Transverse colon (tissue), 4 donors: Measurements from ENCODE around the gene GDPD5. TPM values are rescaled to one million over a fixed set of nuclear protein-coding genes. Genes with fewer than 3 reads are reported as not detected.

ENCODE experiments used
- DNase-seq: peaks from one replicate; pipeline ENCODE4 v3.0.0-alpha.2; 2019
- H3K27ac ChIP-seq, 4 donors: fragments of 200-600 bp; sonication (generic); 2 replicates each; pipeline ENCODE4 v1.5.1; 2016 to 2018; ENCODE audit warnings: inconsistent platforms in 4 of 4
- H3K27me3 ChIP-seq: fragments of 200-600 bp; sonication (generic); 2 replicates; pipeline ENCODE4 v1.5.1; 2017; ENCODE audit warnings: inconsistent platforms
- H3K36me3 ChIP-seq, 4 donors: fragments of 200-600 bp; sonication (generic); 2 replicates each; pipeline ENCODE4 v1.5.1; 2017 to 2019; ENCODE audit warnings: inconsistent platforms in 4 of 4
- H3K4me1 ChIP-seq, 4 donors: fragments of 200-600 bp; sonication (generic); 2 replicates each; pipeline ENCODE4 v1.5.1; 2017 to 2020; ENCODE audit warnings: inconsistent platforms in 4 of 4
- H3K4me3 ChIP-seq, 4 donors: fragments of 200-600 bp; sonication (generic); 1 replicate in 1 of 4; 2 replicates in 3 of 4; pipeline versions ENCODE4 v1.5.1 to v1.6.1; 2017 to 2019; ENCODE audit warnings: inconsistent platforms in 4 of 4
- H3K9me3 ChIP-seq, 2 donors: fragments of 200-600 bp; sonication (generic); 2 replicates each; pipeline ENCODE4 v1.5.1; 2017 to 2019; ENCODE audit warnings: inconsistent platforms in 2 of 2
- EP300 ChIP-seq: sonication (generic); formaldehyde crosslinking; IDR thresholded peaks from one replicate; pipeline ENCODE4 v1.6.1; 2017; ENCODE audit warnings: antibody characterized with exemption, low read depth
- POLR2A ChIP-seq: fragments of 450-650 bp; IDR thresholded peaks from one replicate; pipeline ENCODE4 v1.6.1; 2016; ENCODE audit warnings: antibody characterized with exemption, mild to moderate bottlenecking, moderate library complexity
- POLR2AphosphoS5 ChIP-seq, 3 donors: sonication (generic); formaldehyde crosslinking; IDR thresholded peaks; one replicate each; pipeline ENCODE4 v1.6.1; 2016; ENCODE audit warnings: antibody characterized with exemption in 3 of 3
- WGBS, 2 donors: methylation state at CpG; one replicate each; pipeline ENCODE4 v1.1.5; 2018; ENCODE audit warnings: low coverage in 1 of 2; 5-methylcytosine and 5-hydroxymethylcytosine counted together
- in situ Hi-C, 4 donors: fragments of 200-750 bp; cut with MboI; loops; one replicate each; pipeline versions ENCODE4 v1.15.0 to v1.15.1; 2017; ENCODE audit warnings: low sequenced_read_pairs in 3 of 4, low pct_ligation_motif_present in 1 of 4, low pct_unique_long_range_greater_than_20kb in 1 of 4
- intact Hi-C: fragments of 100-400 bp; cut with DNase I; formaldehyde crosslinking; loops from one replicate; pipeline ENCODE4 v1.15.1; 2023; ENCODE audit warnings: low total_unique reads
- total RNA-seq, 4 donors: library from RNA; depleted of rRNA; stranded (reverse); fragments of >200 nt; gene quantifications; one replicate each; pipeline ENCODE4 v1.1.0, GENCODE V29; 2016
- TF ChIP-seq, protein P1 (sequence below), 5 experiments: fragments of 200-600 bp in 3 of 5; fragments of 450-650 bp in 2 of 5; sonication (generic) in 3 of 5; IDR thresholded peaks; 1 replicate in 2 of 5; 2 replicates in 3 of 5; pipeline ENCODE4 v1.5.1; 2016 to 2017; ENCODE audit warnings: antibody characterized with exemption in 5 of 5, inconsistent platforms in 3 of 5, mild to moderate bottlenecking in 2 of 5, moderate library complexity in 1 of 5

GDPD5 gene
- total RNA-seq, 4 donors from 2014 or later, result 3.7 to 10.1 (median 7.1) TPM; not detected in 1

- intact Hi-C loops, result no loop called here
- H3K27ac ChIP-seq, result peak overlapping the region in 3 of 4 donors; percentile 39 to 58 (median 39)
- H3K36me3 ChIP-seq, result no peaks in the 10 kb centered on the region
- TF ChIP-seq POLR2A (no peak), POLR2AphosphoS5 (IDR thresholded peaks at IDR 0.05) (peak in 2 of 3 donors; percentile 26 to 44), EP300 (no peak)
- TF ChIP-seq, protein P1, sequence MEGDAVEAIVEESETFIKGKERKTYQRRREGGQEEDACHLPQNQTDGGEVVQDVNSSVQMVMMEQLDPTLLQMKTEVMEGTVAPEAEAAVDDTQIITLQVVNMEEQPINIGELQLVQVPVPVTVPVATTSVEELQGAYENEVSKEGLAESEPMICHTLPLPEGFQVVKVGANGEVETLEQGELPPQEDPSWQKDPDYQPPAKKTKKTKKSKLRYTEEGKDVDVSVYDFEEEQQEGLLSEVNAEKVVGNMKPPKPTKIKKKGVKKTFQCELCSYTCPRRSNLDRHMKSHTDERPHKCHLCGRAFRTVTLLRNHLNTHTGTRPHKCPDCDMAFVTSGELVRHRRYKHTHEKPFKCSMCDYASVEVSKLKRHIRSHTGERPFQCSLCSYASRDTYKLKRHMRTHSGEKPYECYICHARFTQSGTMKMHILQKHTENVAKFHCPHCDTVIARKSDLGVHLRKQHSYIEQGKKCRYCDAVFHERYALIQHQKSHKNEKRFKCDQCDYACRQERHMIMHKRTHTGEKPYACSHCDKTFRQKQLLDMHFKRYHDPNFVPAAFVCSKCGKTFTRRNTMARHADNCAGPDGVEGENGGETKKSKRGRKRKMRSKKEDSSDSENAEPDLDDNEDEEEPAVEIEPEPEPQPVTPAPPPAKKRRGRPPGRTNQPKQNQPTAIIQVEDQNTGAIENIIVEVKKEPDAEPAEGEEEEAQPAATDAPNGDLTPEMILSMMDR (IDR thresholded peaks at IDR 0.05), result no peak
- DNase-seq, result peak; percentile 32
- 43 to 51% methylated on average over 1 to 8 of the region's 8 CpGs for WGBS, 2 donors
- H3K4me3 ChIP-seq, result no peak overlapping the region
- H3K4me1 ChIP-seq, result peaks cover 0 to 12% (median 8%) of the 10 kb centered on the region in 4 donors
- no peaks in the 10 kb centered on the region for H3K27me3 ChIP-seq
- in situ Hi-C loops, result no loop called here
- H3K9me3 ChIP-seq, result no peaks in the 10 kb centered on the region
These were observed 26.1 kb downstream of the GDPD5 start for GRCh38 chr11:75499423-75500190.

DNA sequence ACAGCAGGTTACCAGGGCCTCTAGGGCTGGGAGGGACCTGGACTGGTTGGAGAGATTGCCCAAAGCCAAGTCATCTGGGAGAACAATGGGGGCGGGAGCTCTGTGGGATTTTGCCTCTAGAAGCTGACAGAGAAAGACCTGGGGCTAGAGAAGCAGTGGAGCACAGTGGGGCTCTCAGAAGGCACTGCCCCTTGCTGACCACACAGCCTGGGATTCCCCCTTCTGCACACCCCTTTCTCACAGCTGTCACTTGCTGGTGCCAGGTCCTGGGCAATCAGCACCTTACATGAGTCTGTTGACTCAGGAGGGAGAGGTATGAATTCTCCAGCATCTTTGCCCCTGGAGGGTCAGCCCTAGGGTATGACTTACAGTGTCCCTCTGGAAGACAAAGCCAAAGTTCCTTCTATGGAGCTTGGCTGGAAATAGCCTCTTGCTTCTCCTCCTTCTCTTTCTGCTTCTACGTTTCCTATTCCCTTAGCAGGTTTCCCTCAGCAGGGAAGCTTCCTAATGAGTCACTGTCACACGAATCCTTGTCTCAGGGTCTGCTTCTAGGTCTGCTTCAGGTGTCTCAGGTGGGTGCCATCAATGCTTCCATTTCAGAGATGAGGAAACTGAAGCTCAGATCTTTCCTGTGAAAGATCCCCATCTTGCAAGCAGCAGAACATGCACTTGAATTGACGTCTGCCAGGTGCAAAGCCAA is 27.0 kb downstream of the GDPD5 start:
- Histone ChIP-seq H3K4me3 (no peak overlapping the region), H3K36me3 (no peaks in the 10 kb centered on the region), H3K27ac (peak overlapping the region in 2 of 4 donors; percentile 40 to 50), H3K27me3 (no peaks in the 10 kb centered on the region), H3K9me3 (no peaks in the 10 kb centered on the region), H3K4me1 (peaks cover 0 to 12% (median 8%) of the 10 kb centered on the region in 4 donors)
- TF ChIP-seq POLR2A, result no peak
- no peak for TF ChIP-seq POLR2AphosphoS5 (IDR thresholded peaks at IDR 0.05)
- no peak for TF ChIP-seq EP300
- 64% methylated on average over 4 of the region's 4 CpGs; no CpG with 5 or more reads in 1 of the 2 donors for WGBS, 2 donors
- intact Hi-C loops (no loop called here), in situ Hi-C loops (no loop called here)
- DNase-seq, result no peak

DNA sequence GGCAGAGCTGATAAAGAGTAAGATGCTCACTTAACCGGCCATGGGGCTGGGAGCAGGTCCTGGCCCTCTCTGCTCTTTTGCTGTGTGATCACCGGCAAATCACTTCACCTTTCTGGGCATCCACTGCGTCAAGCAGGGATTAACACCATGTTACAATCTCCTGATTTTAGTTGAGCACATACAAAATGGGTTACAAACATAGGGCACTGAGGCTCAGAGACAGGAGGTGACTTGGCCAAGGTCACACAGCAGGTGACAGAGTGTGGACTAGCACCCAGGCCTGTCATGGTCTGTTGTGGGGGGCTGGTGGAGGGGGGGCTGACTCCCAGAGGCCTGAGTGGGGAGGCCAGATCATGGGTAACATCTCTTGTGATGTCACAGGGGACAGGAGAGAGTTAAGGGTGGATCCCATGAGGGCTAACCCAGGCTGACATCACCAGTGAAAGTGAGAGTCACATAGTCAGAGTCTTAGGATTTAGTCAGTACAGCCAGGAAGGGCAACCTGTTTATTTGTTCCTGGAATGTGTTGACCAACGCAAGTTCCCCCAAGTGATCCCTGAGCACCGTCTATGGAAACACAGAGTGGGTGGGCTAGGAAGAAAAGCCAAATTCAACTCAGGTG is 27.8 kb downstream of the GDPD5 start:
- H3K4me3 ChIP-seq, result no peak overlapping the region
- H3K4me1 ChIP-seq, result peaks cover 0 to 12% (median 8%) of the 10 kb centered on the region in 4 donors
- H3K36me3 ChIP-seq, result no peaks in the 10 kb centered on the region
- H3K27me3 ChIP-seq, result no peaks in the 10 kb centered on the region
- no peak for DNase-seq
- no peaks in the 10 kb centered on the region for H3K9me3 ChIP-seq
- in situ Hi-C loops (no loop called here), intact Hi-C loops (no loop called here)
- TF ChIP-seq POLR2AphosphoS5 (IDR thresholded peaks at IDR 0.05), result no peak
- H3K27ac ChIP-seq, result peak overlapping the region in 1 of 4 donors; percentile 2
- WGBS, 2 donors, result 70% methylated on average over 5 of the region's 5 CpGs; no CpG with 5 or more reads in 1 of the 2 donors

DNA sequence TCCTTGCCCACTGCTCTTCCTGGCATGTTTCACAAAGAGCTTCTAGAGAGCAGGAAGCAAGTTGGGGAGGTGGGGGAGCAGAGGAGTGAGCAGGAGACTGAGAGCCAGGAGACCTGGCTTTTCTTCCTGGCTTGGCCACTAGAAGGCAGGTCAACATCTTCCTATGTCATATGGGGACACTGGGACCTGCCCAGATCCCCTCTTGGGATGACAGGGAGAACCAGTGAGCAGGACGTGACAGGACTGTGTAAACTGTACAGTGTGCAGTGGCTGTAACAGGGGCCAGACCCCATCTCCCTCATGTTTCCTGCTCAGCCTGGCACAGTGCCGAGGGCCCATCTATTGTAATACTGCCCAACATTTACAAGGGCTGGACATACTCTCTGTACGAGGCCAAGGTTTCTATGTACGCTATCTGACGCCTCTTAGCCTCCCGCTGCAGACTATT is 29.4 kb downstream of the GDPD5 start:
- intact Hi-C loops (no loop called here), in situ Hi-C loops (no loop called here)
- 77 to 82% methylated on average over 6 of the region's 6 CpGs for WGBS, 2 donors
- no peak for TF ChIP-seq POLR2AphosphoS5 (IDR thresholded peaks at IDR 0.05)
- no peak for TF ChIP-seq POLR2A
- TF ChIP-seq, protein P1 (IDR thresholded peaks at IDR 0.05), result no peak
- TF ChIP-seq EP300, result no peak
- Histone ChIP-seq H3K4me1 (peaks cover 0 to 12% (median 8%) of the 10 kb centered on the region in 4 donors), H3K27me3 (no peaks in the 10 kb centered on the region), H3K4me3 (no peak overlapping the region), H3K9me3 (no peaks in the 10 kb centered on the region), H3K27ac (no peak overlapping the region), H3K36me3 (no peaks in the 10 kb centered on the region)
- no peak for DNase-seq
